HG02981 (cell line): ENCODE data around the gene C14orf132.

Experiments
- ATAC-seq: cut with Tn5 transposase; IDR thresholded peaks from one replicate; pipeline ENCODE4 v1.9.1; 2021; ENCODE audit warnings: mild to moderate bottlenecking, moderate library complexity; ENCODE audit not compliant: unreplicated experiment

Gene C14orf132

GRCh38 chr14:96096639-96097610 lies 57.8 kb downstream of the C14orf132 start:
- no peak for ATAC-seq

GRCh38 chr14:96097752-96098151 lies 58.6 kb downstream of the C14orf132 start:
- no peak for ATAC-seq

- ATAC-seq, result no peak
These were observed 59.3 kb downstream of the C14orf132 start for GRCh38 chr14:96098309-96098998.

DNA sequence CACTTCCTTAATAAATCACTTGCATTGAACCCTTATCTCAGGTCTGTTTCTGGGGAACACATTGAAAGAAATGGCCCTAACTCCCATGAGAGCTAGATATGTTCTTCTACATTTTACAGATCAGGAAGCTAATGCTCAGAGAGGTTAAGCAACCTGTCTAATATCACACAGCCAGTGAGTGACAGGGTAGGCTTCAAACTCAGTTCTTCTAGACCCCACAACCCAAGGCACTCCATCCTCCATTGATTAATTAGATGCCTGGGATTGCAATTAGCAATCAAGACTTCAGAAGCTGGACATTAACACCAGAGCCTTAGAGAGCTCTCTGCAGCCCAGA lies 59.8 kb downstream of the C14orf132 start:
- no peak for ATAC-seq

GRCh38 chr14:96100161-96101064 lies 61.3 kb downstream of the C14orf132 start:
- ATAC-seq, result no peak

- ATAC-seq, result no peak
These were observed 63.1 kb downstream of the C14orf132 start for GRCh38 chr14:96102081-96102856.

GRCh38 chr14:96103075-96103474 lies 63.9 kb downstream of the C14orf132 start:
- ATAC-seq, result no peak

DNA sequence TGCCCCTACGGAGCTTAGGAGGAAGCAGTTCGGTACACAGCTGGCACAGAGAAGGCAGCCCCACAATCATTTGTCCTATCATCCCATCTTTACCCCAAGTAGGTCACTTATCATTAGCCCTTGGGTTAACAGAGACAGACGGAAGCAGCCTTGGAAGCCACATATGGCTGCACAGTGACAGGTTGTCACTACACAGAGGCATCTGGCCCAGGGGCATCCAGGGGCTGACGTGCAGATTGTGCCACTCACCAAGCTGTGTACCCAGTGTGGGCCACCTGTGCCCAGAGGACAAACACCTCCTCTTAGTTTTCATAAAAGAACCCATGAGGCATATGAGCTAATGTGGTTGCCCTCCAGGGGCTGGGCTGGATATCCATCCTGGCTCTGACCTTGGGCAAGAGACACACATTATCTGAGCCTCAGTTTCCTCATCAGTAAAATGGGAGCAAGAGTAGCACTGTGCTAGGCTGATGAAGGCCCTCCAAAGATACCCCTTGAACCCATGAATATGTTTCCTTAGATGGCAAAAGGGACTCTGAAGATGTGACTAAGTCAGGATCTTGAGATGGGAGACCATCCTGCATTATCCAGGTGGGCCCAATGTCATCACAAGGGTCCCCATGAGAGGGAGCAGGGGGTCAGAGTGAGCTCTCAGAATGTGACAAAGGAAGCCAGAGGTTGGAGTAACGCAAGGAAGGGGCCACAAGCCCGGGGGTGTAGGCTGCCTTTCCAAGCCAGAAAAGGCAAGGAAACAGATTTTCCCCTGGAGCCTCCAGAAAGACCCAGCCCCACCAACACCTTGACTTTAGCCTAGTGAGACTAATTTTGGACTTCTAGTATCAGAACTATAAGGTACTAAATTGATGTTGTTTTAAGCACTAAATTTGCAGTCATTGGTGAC lies 64.6 kb downstream of the C14orf132 start:
- no peak for ATAC-seq

DNA sequence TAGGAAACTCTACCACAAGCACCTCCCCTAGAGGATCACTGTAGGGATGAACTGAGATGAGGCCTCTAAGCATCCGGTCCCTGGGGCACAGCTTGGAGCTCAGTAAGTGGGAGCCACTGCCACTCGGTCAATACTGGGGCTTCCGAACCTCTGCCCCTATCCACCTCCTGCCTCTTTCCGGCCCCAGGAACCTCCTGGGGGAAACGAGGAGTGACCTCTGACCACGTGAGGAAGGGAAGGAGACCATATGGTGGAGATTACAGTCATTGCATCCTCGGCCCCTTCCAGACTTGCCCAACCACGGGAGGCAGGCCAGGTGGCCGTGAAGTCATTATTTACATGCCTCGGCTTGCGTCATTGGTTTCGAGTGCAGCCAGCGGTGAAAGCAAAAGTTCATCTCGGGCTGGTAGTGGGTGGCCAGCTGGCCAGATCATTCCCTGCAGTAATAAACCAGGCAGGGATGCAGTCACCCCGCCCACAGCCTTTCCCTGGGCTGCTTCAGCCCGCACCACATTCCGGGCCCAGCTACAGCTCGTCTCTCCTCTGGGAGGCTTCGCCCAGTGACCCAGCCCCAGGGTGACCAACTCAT lies 65.4 kb downstream of the C14orf132 start:
- no peak for ATAC-seq

DNA sequence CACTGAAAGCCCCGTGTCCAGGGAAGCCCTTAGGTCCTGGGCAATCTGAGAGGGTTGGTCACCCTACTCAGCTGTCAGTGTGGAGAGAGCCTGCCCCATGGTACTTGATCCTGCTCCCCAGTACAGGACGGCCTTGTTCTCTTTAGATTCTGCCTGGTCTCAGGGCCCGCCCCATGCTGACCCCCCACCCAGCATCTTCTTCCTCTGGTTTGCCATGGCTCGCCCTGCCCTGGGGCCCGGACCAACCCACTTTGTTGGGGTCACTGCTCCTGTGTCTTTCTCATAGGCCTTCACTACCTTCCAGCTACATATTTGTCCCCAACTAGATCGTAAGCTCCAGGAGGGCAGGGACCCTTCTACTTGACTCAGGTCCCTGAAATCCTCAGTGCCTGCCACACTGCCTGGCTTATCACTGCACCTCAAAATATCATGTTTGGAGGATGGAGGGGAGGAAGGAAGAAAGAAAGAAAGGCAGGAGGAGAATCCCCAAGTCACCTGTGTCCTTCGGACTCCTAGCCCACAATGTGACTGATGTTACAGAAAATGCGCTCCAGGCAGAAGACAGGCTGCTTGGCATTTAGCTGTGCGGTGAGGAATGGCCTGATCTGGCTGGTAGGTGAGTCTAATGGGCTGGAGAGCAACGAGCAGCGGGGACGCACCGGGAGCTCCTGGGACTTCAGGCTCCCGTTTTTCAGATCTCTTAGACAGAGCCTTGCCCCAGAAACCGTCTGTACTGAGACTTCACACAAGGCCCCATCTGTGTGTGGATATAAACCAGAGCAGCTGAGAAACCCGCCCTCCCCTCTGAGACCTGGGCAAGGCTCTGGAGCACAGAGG lies 66.1 kb downstream of the C14orf132 start:
- no peak for ATAC-seq

GRCh38 chr14:96105926-96106441 lies 66.8 kb downstream of the C14orf132 start:
- ATAC-seq, result no peak

- ATAC-seq, result no peak
These were observed 67.7 kb downstream of the C14orf132 start for GRCh38 chr14:96106891-96107290.

DNA sequence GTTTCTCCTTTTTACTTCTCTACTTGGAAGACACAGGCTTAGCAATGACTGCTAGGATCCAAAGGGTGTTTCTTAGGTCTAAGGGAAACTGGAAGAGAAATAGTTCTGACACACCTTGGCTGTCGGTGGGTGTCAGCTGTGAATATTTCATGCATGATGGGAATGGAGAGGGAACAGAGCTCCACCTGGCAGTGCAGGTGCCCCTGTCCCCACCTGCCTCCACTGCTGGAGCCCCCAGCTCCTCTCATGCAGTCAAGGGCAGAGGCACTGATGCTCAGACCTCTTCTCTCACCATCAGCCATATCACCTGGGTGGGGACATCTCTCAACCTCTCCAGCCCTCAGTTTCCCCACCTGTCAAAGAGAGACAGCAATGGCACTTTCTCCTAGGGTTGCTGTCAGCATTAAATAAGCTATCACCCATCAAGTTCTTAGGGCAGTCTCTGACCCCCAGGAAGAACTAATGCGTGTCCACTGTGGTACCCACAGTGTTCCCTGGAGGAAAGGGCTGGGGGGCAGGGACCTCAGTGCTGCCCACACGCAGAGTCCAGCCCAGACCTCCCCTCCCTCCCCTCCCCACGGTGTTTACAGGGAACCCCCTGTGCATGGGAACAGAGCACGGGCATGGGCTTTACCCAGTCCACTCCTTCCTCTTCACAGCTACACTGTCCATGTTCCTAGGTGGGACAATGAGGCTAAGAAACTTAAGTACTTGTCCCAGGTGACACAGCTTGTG lies 69.1 kb downstream of the C14orf132 start:
- no peak for ATAC-seq

DNA sequence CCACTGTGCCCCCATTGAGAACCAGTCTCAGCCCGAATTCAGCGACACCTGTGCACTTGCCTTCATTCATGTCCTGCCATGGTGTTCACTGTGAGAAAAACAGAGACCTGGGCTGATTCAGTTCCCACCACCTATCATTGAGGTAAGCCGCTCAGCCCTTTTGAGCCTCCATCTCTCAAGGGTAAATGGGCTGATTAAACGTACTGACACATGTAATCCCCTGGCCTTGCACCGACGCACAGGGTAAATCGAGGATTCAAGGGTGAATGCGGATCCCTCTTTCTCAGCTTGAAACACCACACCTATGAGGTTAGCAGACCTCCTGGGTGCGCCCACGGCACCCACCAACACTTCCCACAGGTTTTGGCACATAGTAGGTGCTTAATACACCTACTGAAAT lies 69.7 kb downstream of the C14orf132 start:
- no peak for ATAC-seq

DNA sequence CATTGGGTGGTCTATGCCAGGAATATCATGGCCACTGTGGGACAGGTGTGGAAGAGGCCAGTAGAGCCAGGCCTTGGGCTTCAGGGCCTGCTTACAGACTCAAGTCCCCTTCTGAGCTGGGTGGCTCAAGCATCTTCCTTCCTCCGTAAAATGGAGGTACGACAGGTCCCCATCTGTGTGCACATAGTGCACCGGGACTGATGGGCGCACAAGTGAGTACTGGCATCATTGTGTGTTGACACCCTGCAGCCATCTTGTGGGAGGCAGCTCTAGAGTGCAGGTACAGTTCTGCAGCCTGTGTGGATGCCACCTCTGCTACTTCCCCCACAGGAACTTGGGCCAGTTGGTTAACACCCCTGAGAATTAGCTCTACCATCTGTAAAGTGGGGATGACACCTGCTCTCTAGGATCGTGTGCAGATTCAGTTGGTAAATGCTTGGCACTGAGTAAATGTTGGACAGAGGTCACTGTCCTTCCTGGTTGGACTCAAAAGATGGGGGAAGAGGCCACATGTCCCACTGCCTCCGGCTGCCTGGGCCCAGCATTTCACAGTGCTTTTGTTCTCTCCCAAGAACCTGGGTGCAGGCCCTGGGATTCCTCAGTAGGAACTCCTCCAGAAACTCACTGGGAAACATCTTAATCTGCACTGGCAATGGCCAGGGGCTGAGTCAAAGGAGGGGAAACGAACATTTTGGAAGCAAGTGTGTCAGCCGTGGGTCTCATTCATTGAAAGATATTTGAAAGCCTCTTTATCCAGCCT lies 70.6 kb downstream of the C14orf132 start:
- ATAC-seq, result no peak

DNA sequence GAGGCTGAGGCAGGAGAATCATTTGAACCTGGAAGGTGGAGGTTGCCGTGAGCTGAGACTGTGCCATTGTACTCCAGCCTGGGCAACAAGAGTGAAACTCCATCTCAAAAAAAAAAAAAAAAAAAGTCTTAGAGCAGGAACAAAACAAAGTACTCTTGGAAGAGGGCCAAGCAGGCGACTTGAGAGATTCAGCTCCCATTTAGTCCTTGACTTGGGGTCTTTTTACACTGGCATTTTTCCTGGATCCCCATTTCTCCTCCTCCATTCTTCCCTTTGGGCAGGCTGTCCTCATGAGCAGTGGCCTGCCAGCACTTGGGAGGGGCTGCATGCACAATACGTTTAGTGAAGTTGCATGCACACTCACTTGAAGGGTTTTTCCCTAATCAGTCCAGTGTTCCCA lies 72.9 kb downstream of the C14orf132 start:
- no peak for ATAC-seq
